Gastrocnemius medialis (tissue), 4 donors: Measurements from ENCODE around the gene ROBO2. TPM values are rescaled to one million over a fixed set of nuclear protein-coding genes. Genes with fewer than 3 reads are reported as not detected.

Experiments used
- ATAC-seq, 2 donors: fragments of 150-250 bp; one replicate each; pipeline ENCODE4 v1.9.1; 2016
- DNase-seq, 2 donors: peaks; one replicate each; pipeline ENCODE4 v3.0.0-alpha.2; 2019
- H3K27ac ChIP-seq, 4 donors: fragments of 200-600 bp; sonication (generic); 1 replicate in 1 of 4; 2 replicates in 3 of 4; pipeline ENCODE4 v1.5.1; 2016 to 2018; ENCODE audit warnings: mild to moderate bottlenecking in 2 of 4, moderate library complexity in 1 of 4
- H3K27me3 ChIP-seq, 3 donors: fragments of 200-600 bp; sonication (generic) in 2 of 3; 1 replicate in 1 of 3; 2 replicates in 2 of 3; pipeline versions ENCODE4 v1.5.1 to v1.6.0; 2016 to 2019; ENCODE audit warnings: mild to moderate bottlenecking in 1 of 3, moderate library complexity in 1 of 3
- H3K36me3 ChIP-seq, 2 donors: fragments of 200-600 bp; sonication (generic) in 1 of 2; one replicate each; pipeline ENCODE4 v1.5.1; 2017 to 2018
- H3K4me1 ChIP-seq, 2 donors: fragments of 200-600 bp; sonication (generic) in 1 of 2; one replicate each; pipeline ENCODE4 v1.5.1; 2016 to 2017; ENCODE audit warnings: mild to moderate bottlenecking in 2 of 2
- H3K4me3 ChIP-seq, 4 donors: fragments of 200-600 bp; sonication (generic) in 3 of 4; 1 replicate in 1 of 4; 2 replicates in 3 of 4; pipeline ENCODE4 v1.5.1; 2016 to 2019; ENCODE audit warnings: mild to moderate bottlenecking in 2 of 4
- H3K9me3 ChIP-seq, 3 donors: fragments of 200-600 bp; sonication (generic) in 2 of 3; 1 replicate in 1 of 3; 2 replicates in 2 of 3; pipeline ENCODE4 v1.5.1; 2016 to 2019
- POLR2A ChIP-seq, 2 donors: fragments of 450-650 bp; IDR thresholded peaks; one replicate each; pipeline ENCODE4 v1.6.1; 2017; ENCODE audit warnings: antibody characterized with exemption in 2 of 2, mild to moderate bottlenecking in 2 of 2, moderate library complexity in 2 of 2
- in situ Hi-C, 4 donors: fragments of 200-750 bp; cut with MboI; loops; one replicate each; pipeline versions ENCODE4 v1.15.0 to v1.8.0; 2017; ENCODE audit warnings: low sequenced_read_pairs in 4 of 4
- intact Hi-C: fragments of 100-400 bp; cut with DNase I; formaldehyde crosslinking; loops from one replicate; pipeline ENCODE4 v1.15.1; 2023; ENCODE audit warnings: low total_unique reads
- total RNA-seq, 4 donors: library from RNA; depleted of rRNA; stranded (reverse); fragments of >200 nt; gene quantifications; one replicate each; pipeline versions ENCODE4 v1.1.0 to v1.2.3, GENCODE V29; 2016
- TF ChIP-seq, protein P1 (sequence below), 5 experiments: fragments of 450-650 bp in 3 of 5; fragments of 200-600 bp in 2 of 5; sonication (generic) in 2 of 5; IDR thresholded peaks in 4 of 5; conservative IDR thresholded peaks in 1 of 5; 1 replicate in 4 of 5; 2 replicates in 1 of 5; pipeline ENCODE4 v1.5.1; 2016 to 2019; ENCODE audit warnings: antibody characterized with exemption in 5 of 5, mild to moderate bottlenecking in 3 of 5, moderate library complexity in 3 of 5

Gene ROBO2
- total RNA-seq, 4 donors from 2014 or later = 0.07 TPM; not detected in 3

DNA sequence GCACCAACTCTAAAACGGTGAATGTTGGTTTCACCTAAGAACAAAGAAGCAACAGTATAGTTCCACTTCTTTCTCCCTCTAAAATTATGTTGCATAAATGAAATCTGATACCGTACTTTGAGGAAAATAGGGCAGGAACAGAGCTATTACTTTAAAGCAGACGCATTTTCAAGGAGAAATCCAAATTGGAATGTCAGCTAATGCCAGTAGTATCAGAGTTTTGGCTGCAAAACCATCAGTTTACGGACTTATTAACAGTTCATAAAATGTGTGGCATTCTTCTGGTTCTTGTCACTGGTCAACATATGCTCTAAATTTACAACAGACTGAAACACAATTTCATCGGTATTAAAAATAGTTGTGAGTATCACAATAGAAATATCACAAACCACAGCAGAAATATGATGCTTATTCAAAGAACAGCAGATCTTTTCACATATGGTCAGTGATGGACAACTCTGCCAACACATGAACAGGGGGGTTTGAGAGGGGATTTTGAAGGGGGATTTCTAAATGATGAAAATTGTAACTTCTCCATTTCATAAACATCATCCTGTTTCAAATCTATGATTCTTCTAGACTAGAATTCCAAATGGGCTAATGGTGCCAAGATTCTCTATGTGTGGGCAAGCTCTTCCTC is 38.7 kb upstream of the ROBO2 start:
- Histone ChIP-seq H3K4me1 (no peaks in the 10 kb centered on the region), H3K9me3 (no peaks in the 10 kb centered on the region), H3K4me3 (no peak overlapping the region), H3K36me3 (no peaks in the 10 kb centered on the region), H3K27me3 (no peaks in the 10 kb centered on the region), H3K27ac (no peak overlapping the region)
- TF ChIP-seq, protein P1, sequence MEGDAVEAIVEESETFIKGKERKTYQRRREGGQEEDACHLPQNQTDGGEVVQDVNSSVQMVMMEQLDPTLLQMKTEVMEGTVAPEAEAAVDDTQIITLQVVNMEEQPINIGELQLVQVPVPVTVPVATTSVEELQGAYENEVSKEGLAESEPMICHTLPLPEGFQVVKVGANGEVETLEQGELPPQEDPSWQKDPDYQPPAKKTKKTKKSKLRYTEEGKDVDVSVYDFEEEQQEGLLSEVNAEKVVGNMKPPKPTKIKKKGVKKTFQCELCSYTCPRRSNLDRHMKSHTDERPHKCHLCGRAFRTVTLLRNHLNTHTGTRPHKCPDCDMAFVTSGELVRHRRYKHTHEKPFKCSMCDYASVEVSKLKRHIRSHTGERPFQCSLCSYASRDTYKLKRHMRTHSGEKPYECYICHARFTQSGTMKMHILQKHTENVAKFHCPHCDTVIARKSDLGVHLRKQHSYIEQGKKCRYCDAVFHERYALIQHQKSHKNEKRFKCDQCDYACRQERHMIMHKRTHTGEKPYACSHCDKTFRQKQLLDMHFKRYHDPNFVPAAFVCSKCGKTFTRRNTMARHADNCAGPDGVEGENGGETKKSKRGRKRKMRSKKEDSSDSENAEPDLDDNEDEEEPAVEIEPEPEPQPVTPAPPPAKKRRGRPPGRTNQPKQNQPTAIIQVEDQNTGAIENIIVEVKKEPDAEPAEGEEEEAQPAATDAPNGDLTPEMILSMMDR (IDR thresholded peaks at IDR 0.05 in 4 of 5, conservative IDR thresholded peaks at IDR 0.05 in 1 of 5) = no peak
- no peak for TF ChIP-seq POLR2A (IDR thresholded peaks at IDR 0.05)
- in situ Hi-C loops = no loop called here
- no peak for ATAC-seq
- intact Hi-C loops = no loop called here
- DNase-seq = no peak

DNA sequence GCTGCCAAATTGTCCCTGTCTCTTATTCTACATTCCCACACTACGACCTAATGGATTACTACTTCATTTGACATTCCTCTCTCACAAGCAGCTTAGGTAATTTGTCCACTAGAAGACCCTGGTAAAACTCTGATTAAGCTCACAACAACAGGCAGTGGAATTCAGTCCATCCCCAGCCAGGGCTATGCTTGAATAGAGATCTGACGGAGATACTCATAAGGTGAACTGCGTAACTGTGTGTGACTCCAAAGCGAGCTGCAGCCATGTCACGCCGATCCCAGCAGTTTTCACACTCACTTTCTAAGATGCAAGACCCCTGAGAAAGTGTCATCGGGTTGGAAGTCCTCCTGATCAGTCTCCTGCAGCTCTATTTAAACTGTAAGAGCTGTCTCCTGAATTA is 25.7 kb upstream of the ROBO2 start:
- Histone ChIP-seq H3K4me1 (no peaks in the 10 kb centered on the region), H3K27me3 (no peaks in the 10 kb centered on the region), H3K36me3 (no peaks in the 10 kb centered on the region), H3K4me3 (no peak overlapping the region), H3K27ac (no peak overlapping the region), H3K9me3 (no peaks in the 10 kb centered on the region)
- TF ChIP-seq, protein P1 (IDR thresholded peaks at IDR 0.05 in 4 of 5, conservative IDR thresholded peaks at IDR 0.05 in 1 of 5) = no peak
- no peak for TF ChIP-seq POLR2A (IDR thresholded peaks at IDR 0.05)
- no peak for ATAC-seq
- in situ Hi-C loops (no loop called here), intact Hi-C loops (no loop called here)
- no peak for DNase-seq

DNA sequence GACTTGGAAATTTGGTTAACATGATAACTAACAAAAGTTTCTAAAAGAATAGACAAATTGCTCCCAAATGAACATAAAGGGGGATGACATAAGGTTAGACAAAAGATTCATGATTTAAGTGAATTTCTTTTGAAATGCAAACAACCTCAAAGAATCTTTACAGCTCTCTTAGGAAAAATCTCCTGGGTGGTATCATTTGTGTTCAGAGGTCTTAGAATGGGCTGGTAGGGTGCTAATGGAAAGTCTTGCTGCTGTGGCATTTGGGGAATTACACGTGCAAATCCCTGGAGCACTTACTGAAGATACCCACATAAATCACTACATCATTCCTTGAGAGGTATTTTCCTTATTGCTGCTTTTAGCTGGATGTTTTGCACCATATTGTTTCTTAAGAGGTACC is 14.4 kb upstream of the ROBO2 start:
- no peak for DNase-seq
- in situ Hi-C loops (loop anchor here in 1 of 4 donors (25.0 kb wide), 1 partner anchor 1612 kb away; no protein-coding TSS in a partner anchor), intact Hi-C loops (no loop called here)
- TF ChIP-seq, protein P1 (IDR thresholded peaks at IDR 0.05 in 4 of 5, conservative IDR thresholded peaks at IDR 0.05 in 1 of 5) = no peak
- TF ChIP-seq POLR2A (IDR thresholded peaks at IDR 0.05) = no peak
- Histone ChIP-seq H3K36me3 (no peaks in the 10 kb centered on the region), H3K27ac (no peak overlapping the region), H3K4me3 (no peak overlapping the region), H3K27me3 (no peaks in the 10 kb centered on the region), H3K4me1 (no peaks in the 10 kb centered on the region), H3K9me3 (no peaks in the 10 kb centered on the region)
- ATAC-seq = no peak

DNA sequence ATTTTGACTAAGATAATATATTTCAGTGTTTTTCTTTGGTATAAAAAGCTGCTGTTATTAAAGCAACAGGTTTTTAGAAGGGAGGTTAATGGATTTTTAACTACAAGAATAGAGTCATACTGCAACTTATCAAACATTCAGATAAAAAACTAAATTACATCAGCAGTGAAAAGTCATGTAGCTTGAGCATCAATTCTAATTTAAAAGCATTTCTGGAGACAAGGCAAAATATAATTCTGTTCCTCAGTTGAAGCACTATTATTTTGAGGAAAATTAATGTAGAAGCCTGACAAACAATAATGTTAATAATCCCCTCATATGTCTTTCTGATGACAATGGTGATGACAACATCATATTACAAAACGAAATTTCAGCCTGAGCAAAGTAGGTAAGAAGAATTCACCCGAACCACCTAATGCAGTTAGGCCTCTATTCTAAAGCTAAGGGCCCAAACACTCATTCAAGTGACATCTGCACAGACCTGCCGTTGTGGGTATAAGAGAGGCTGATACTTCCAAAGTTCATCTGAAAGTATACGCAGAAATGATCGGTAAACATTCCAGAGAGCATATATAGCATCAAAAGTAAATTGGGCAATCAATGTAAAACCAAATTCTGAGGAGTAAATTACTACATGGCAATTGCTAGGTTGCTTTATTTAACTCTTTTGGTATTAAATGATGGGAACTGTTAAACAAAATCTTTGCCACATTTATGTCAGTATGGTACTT is 12.8 kb upstream of the ROBO2 start:
- Histone ChIP-seq H3K27ac (no peak overlapping the region), H3K9me3 (no peaks in the 10 kb centered on the region), H3K4me3 (no peak overlapping the region), H3K27me3 (no peaks in the 10 kb centered on the region), H3K36me3 (no peaks in the 10 kb centered on the region), H3K4me1 (no peaks in the 10 kb centered on the region)
- intact Hi-C loops (no loop called here), in situ Hi-C loops (loop anchor here in 1 of 4 donors (25.0 kb wide), 1 partner anchor 1610 kb away; no protein-coding TSS in a partner anchor)
- DNase-seq (no peak), ATAC-seq (no peak)
- no peak for TF ChIP-seq POLR2A (IDR thresholded peaks at IDR 0.05)
- TF ChIP-seq, protein P1 (IDR thresholded peaks at IDR 0.05 in 4 of 5, conservative IDR thresholded peaks at IDR 0.05 in 1 of 5) = no peak
